Measurements from ENCODE around the gene GNB3.
A peak's percentile ranks its signal among the peaks of the same experiment; 100 is the strongest.

GNB3 gene

DNA sequence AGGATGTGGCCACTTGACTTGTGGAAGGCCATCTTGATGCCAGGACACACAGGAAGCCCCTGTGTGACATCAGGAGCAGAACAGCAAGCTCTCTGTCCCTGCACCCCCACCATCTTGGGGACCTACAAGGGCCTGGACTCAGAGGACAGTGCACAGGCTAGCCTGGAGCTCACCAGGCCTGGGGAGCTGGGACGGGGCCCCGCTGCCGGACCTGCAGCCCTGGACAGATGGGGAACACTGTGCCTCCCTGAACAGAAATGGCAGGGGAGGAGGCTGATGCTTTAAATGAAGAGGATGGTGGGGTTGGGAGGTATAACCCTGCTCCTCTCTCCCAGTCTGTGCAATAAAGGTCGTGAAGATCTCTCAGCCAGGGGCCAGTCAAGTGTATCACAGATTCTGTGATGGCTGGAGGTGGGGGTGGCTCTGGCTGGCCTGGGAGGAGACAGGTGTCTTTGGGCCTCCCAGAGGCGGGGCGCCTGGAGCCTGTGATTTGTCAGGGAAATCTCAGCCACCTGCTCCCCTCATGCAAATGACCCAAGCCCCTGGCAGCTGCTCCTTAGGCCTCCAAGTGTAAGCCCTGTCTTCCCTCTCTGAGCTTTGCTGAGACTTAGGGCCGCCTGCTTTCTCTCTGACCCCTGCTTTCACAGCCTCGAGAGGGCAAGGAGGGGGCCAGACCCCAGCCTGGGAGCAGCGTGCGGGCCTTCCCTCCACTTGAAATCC is 1.1 kb upstream of the GNB3 start:
- no peak overlapping the region for H3K4me3 ChIP-seq (ENCODE audit: low read length)
- TF ChIP-seq ZNF274 (IDR thresholded peaks at IDR 0.05; ENCODE audit: low read depth, low read length) = no peak

DNA sequence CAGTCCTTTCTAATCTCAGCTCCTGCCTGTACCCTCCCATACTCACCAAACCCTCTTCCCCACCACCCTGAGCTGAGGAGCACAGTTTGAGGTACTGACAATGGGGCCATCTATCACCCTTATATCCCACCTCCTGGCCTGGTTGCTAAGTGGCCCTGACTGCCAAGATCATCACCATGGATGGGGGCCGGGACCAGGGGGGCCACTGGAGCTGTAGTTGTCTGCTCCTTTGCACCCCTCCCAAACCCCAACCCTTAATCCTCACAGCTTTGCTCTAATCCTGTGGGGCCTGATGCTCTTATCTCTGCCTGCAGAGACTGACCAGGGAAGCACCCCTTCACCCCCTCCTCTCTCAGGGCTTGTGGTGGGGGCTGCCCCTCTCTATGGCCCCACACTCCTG is 395 bp upstream of the GNB3 start:
- no peak overlapping the region for H3K4me3 ChIP-seq (ENCODE audit: low read length)
- no peak for TF ChIP-seq ZNF274 (IDR thresholded peaks at IDR 0.05; ENCODE audit: low read depth, low read length)

GRCh38 chr12:6842075-6842474 is 1.4 kb downstream of the GNB3 start:
- no peak overlapping the region for H3K4me3 ChIP-seq (ENCODE audit: low read length)
- TF ChIP-seq ZNF274 (IDR thresholded peaks at IDR 0.05; ENCODE audit: low read depth, low read length) = no peak

DNA sequence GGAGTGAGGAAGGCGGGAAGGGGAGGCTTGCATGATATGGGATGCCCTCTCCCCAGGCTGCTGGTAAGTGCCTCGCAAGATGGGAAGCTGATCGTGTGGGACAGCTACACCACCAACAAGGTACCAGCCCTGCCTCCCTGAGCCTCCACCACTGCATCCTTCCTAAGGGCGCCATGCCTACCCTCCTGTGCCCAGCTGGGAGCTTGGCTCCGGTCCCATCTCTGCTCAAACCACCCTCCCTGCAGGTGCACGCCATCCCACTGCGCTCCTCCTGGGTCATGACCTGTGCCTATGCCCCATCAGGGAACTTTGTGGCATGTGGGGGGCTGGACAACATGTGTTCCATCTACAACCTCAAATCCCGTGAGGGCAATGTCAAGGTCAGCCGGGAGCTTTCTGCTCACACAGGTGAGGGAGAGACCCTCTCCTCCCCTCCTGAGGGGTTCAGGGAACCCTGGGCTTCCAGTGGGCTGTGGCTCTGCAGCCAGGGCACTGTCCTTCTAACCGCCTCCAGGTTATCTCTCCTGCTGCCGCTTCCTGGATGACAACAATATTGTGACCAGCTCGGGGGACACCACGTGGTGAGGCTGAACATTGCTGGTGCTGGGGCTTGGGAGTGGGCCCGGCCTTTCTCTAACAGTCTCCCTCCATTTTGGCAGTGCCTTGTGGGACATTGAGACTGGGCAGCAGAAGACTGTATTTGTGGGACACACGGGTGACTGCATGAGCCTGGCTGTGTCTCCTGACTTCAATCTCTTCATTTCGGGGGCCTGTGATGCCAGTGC is 2.6 kb downstream of the GNB3 start:
- TF ChIP-seq ZNF274 (IDR thresholded peaks at IDR 0.05; ENCODE audit: low read depth, low read length) = no peak
- H3K4me3 ChIP-seq (ENCODE audit: low read length) = no peak overlapping the region

GRCh38 chr12:6845395-6845794 is 4.7 kb downstream of the GNB3 start:
- H3K4me3 ChIP-seq (ENCODE audit: low read length) = no peak overlapping the region
- no peak for TF ChIP-seq ZNF274 (IDR thresholded peaks at IDR 0.05; ENCODE audit: low read depth, low read length)

DNA sequence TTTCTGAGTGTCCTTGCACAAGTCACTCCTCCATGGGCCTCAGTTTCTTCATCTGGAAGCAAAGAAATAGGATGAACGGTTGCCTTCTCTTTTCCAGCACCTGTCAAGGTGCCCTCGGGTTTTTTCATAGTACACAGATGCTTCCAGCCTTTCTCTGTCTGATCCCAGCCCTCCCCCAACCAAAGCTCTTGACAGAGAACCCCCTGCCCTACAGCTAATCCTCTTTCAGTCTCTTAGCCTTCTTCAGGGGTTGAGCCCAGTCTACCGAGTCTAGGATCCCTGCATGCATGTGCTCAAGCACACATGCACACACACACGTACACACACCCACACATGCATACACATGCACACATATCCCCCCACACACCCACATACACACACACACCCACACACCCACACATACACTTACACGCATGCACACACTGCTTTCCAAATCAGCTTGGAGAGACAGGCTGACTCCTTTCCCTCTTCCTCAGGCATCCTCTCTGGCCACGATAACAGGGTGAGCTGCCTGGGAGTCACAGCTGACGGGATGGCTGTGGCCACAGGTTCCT is 5.7 kb downstream of the GNB3 start:
- no peak for TF ChIP-seq ZNF274 (IDR thresholded peaks at IDR 0.05; ENCODE audit: low read depth, low read length)
- no peak overlapping the region for H3K4me3 ChIP-seq (ENCODE audit: low read length)

DNA sequence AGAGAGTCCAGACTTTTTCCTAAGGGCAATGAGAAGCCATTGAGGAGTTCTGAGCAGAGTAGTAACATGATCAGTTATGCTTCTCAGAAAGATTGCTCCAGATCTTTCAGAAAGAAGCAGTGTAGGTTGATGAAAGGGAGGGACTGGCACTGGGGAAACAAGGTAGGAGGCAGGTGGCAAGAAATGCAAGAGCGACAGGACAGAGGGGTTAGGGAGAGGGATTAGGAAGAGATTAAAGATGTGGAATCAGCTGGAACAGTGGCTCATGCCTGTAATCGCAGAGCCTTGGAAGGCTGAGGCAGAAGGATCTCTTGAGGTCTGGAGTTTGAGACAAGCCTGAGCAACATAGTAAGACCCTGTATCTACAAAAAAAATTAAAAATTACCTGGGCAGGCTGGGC is 7.0 kb downstream of the GNB3 start:
- TF ChIP-seq ZNF274 (IDR thresholded peaks at IDR 0.05; ENCODE audit: low read depth, low read length) = no peak
- no peak overlapping the region for H3K4me3 ChIP-seq (ENCODE audit: low read length)

- H3K4me3 ChIP-seq (ENCODE audit: low read length) = peak overlapping the region; percentile 88; the same call in 1 of the 2 replicates
- TF ChIP-seq ZNF274 (IDR thresholded peaks at IDR 0.05; ENCODE audit: low read depth, low read length) = no peak
These were observed 8.7 kb downstream of the GNB3 start for GRCh38 chr12:6849427-6849826.

DNA sequence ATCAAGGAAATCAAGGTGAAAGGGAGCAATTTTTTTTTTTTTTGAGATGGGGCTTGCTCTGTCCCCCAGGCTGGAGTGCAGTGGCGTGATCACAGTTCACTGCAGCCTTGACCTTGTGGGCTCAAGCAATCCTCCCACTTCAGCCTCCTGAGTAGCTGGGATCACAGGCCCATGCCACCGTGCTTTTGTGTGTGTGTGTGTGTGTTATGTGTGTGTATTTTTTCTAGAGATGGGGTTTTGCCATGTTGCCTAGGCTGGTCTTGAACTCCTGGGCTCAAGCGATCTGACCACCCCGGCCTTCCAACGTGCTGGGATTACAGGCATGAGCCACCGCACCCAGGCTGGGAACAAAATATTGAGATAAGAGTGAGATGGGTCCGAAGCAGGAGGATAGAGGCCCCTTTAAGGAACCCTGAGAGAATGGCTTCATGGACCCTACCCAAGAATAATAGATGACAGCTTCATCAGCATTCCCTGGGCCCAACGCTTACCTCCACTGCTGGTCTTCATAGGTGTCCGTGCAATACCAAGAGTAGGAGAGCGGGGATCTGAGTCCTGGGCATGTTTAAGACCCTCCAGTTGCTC is 9.3 kb downstream of the GNB3 start:
- TF ChIP-seq ZNF274 (IDR thresholded peaks at IDR 0.05; ENCODE audit: low read depth, low read length) = no peak

DNA sequence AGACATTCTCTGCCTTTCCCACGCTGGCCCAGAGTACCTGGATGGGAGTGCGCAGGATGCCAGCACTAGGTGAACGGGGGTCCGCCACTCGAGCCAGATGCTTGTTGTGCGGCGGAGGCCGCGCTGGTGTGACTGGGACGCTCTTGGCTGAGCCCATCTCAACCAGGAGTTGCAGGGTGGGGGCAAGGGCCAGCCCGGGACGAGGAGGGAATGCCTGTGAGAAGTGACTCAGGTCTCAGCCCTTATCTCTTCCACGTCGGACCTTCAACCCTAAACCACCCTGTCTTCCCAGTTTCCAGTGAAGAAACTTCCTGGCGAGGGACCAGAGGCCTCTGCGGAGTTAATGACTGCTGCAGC is 10.0 kb downstream of the GNB3 start:
- no peak for TF ChIP-seq ZNF274 (IDR thresholded peaks at IDR 0.05; ENCODE audit: low read depth, low read length)
- peak overlapping the region; percentile 88 for H3K4me3 ChIP-seq (ENCODE audit: low read length)

More for the DNA sequence above, 9.3 kb downstream of the GNB3 start:
- peak overlapping the region; percentile 88 for H3K4me3 ChIP-seq (ENCODE audit: low read length)

- no peak for TF ChIP-seq ZNF274 (IDR thresholded peaks at IDR 0.05; ENCODE audit: low read depth, low read length)
- peak within 1 kb of the TSS; percentile 88 for H3K4me3 ChIP-seq (ENCODE audit: low read length)
These were observed 10.6 kb downstream of the GNB3 start, which contains the start of gene CDCA3 for GRCh38 chr12:6851153-6851920. CDCA3 (minus strand) TSS chr12:6851286; CDS start chr12:6850952, 334 bp downstream.

- no peak for TF ChIP-seq ZNF274 (IDR thresholded peaks at IDR 0.05; ENCODE audit: low read depth, low read length)
- peak within 1 kb of the TSS; percentile 88 for H3K4me3 ChIP-seq (ENCODE audit: low read length)
These were observed 11.4 kb downstream of the GNB3 start, which contains the start of gene USP5 for GRCh38 chr12:6851921-6852650. USP5 (plus strand) TSS chr12:6852150; CDS start chr12:6852180, 30 bp downstream.
